Peyer's patch (tissue), 4 donors: ENCODE results near the gene STK32B. TPM values are rescaled to one million over a fixed set of nuclear protein-coding genes. Genes with fewer than 3 reads are reported as not detected.

Experiments used
- DNase-seq, 3 donors: peaks; one replicate each; pipeline ENCODE4 v3.0.0-alpha.2; 2017 to 2019
- H3K27ac ChIP-seq, 4 donors: fragments of 200-600 bp; sonication (generic); one replicate each; pipeline ENCODE4 v1.5.1; 2016 to 2019
- H3K27me3 ChIP-seq, 2 donors: fragments of 200-600 bp; sonication (generic); one replicate each; pipeline ENCODE4 v1.5.1; 2019
- H3K36me3 ChIP-seq, 3 donors: fragments of 200-600 bp; sonication (generic); one replicate each; pipeline ENCODE4 v1.5.1; 2016 to 2019
- H3K4me1 ChIP-seq, 4 donors: fragments of 200-600 bp; sonication (generic); one replicate each; pipeline ENCODE4 v1.5.1; 2016 to 2019
- H3K4me3 ChIP-seq, 4 donors: fragments of 200-600 bp; sonication (generic); 1 replicate in 3 of 4; 2 replicates in 1 of 4; pipeline ENCODE4 v1.5.1; 2016 to 2019; ENCODE audit warnings: mild to moderate bottlenecking in 1 of 4
- H3K9me3 ChIP-seq, 4 donors: fragments of 200-600 bp; sonication (generic); one replicate each; pipeline ENCODE4 v1.5.1; 2016 to 2019; ENCODE audit warnings: mild to moderate bottlenecking in 1 of 4
- POLR2A ChIP-seq, 2 donors: fragments of 450-650 bp; IDR thresholded peaks; one replicate each; pipeline ENCODE4 v1.5.1; 2017; ENCODE audit warnings: antibody characterized with exemption in 2 of 2, mild to moderate bottlenecking in 2 of 2, moderate library complexity in 2 of 2
- total RNA-seq, 4 donors: library from RNA; depleted of rRNA; stranded (reverse); fragments of >200 nt; gene quantifications; one replicate each; pipeline ENCODE4 v1.1.0, GENCODE V29; 2016
- TF ChIP-seq, protein P1 (sequence below), 6 experiments: fragments of 450-650 bp in 4 of 6; fragments of 200-600 bp in 2 of 6; sonication (generic) in 1 of 6; IDR thresholded peaks; one replicate each; pipeline ENCODE4 v1.5.1; 2017 to 2019; ENCODE audit warnings: antibody characterized with exemption in 6 of 6, mild to moderate bottlenecking in 3 of 6, moderate library complexity in 1 of 6

Gene STK32B
- total RNA-seq, 4 donors from 2014 or later = 0.35 to 3.3 (median 1.3) TPM

DNA sequence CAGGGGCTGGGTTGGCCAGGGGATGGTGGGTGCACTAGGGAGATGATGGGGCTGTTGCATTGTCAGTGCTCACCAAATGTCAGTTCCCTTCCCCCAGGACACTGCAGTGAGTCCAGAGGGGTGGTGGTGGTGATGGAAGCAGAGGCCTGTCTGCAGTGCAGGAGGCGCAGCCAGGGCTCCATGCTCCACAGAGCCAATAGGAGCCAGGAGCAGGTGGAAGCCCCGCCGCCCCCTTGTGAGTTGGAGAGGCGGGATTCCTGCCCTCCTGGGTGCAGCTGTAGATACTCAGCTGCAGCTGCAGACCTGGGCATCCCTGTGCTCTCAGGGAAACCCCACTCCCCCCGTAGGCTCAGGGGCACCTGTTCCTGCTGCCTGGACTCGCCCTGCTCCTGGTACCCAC lies 372.4 kb downstream of the STK32B start:
- Histone ChIP-seq H3K4me3 (no peak overlapping the region), H3K27ac (no peak overlapping the region), H3K36me3 (no peaks in the 10 kb centered on the region), H3K4me1 (no peaks in the 10 kb centered on the region), H3K9me3 (no peaks in the 10 kb centered on the region), H3K27me3 (no peaks in the 10 kb centered on the region)
- no peak for DNase-seq
- TF ChIP-seq, protein P1, sequence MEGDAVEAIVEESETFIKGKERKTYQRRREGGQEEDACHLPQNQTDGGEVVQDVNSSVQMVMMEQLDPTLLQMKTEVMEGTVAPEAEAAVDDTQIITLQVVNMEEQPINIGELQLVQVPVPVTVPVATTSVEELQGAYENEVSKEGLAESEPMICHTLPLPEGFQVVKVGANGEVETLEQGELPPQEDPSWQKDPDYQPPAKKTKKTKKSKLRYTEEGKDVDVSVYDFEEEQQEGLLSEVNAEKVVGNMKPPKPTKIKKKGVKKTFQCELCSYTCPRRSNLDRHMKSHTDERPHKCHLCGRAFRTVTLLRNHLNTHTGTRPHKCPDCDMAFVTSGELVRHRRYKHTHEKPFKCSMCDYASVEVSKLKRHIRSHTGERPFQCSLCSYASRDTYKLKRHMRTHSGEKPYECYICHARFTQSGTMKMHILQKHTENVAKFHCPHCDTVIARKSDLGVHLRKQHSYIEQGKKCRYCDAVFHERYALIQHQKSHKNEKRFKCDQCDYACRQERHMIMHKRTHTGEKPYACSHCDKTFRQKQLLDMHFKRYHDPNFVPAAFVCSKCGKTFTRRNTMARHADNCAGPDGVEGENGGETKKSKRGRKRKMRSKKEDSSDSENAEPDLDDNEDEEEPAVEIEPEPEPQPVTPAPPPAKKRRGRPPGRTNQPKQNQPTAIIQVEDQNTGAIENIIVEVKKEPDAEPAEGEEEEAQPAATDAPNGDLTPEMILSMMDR (IDR thresholded peaks at IDR 0.05) = no peak
- no peak for TF ChIP-seq POLR2A (IDR thresholded peaks at IDR 0.05)

DNA sequence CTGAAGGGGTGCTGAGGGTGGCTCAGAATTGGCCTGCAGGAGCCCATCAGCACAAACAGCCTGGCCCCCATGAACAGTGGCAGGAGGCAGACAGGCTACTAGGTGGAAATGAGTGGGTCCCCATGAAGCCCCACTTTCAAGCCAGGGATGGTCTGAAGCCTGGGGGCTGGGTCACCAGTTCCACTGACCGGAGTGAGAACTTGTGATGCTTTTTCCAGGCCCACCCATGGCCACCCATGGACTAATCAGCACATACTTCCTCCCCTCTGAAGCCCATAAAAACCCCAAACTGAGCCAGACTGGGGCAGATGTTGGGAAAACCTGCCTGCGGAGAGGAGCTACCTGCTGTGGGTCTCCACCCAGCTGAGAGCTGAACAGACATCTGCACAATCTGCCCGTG lies 372.9 kb downstream of the STK32B start:
- no peaks in the 10 kb centered on the region for H3K27me3 ChIP-seq
- H3K4me3 ChIP-seq = no peak overlapping the region
- H3K27ac ChIP-seq = no peak overlapping the region
- DNase-seq = no peak
- H3K4me1 ChIP-seq = no peaks in the 10 kb centered on the region
- H3K9me3 ChIP-seq = no peaks in the 10 kb centered on the region
- TF ChIP-seq POLR2A (IDR thresholded peaks at IDR 0.05) = no peak
- TF ChIP-seq, protein P1 (IDR thresholded peaks at IDR 0.05) = no peak
- H3K36me3 ChIP-seq = no peaks in the 10 kb centered on the region

DNA sequence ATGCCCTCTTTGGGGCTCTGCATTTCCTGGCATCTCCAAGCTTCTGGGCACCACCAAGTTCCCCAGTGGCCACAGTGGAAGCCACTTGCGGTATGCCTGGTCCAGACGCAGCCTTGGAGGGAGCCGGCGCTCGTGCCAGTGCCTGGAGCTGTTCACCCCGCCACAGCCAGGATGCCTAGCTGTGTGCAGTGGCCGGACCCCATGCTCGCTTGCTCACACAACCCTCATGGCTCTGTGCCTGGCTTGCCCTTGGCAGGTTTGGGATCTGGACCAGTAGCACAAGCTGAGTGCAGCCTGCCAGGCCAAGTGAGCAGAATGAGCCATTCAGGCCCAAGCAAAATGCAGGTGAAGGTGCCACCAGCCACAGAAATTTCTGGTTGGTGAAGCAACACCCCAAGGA lies 373.6 kb downstream of the STK32B start:
- Histone ChIP-seq H3K4me3 (no peak overlapping the region), H3K4me1 (no peaks in the 10 kb centered on the region), H3K27me3 (no peaks in the 10 kb centered on the region)

DNA sequence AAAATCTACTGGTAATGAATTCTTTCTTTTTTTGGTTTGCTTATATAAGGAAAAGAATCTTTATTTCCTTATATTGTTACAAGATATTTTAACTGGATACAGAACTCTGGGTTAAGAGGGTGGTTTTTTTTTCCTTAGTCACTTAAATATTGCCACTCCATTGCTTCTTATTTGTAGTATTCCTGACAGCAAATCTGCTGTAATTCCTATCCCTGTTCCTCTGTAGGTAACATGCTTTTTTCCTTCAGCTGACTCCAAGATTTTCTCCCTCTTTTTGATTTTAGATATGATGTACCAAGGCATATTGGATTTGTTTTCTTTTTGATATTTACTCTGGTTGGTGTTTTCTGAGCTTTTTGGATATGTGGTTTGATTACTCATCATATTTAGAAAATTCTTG lies 378.5 kb downstream of the STK32B start:
- Histone ChIP-seq H3K4me3 (no peak overlapping the region), H3K4me1 (no peaks in the 10 kb centered on the region), H3K27ac (no peak overlapping the region), H3K27me3 (no peaks in the 10 kb centered on the region), H3K9me3 (no peaks in the 10 kb centered on the region), H3K36me3 (no peaks in the 10 kb centered on the region)
- no peak for DNase-seq
- TF ChIP-seq POLR2A (IDR thresholded peaks at IDR 0.05) = no peak
- TF ChIP-seq, protein P1 (IDR thresholded peaks at IDR 0.05) = no peak

More for the DNA sequence above, 373.6 kb downstream of the STK32B start:
- no peak for TF ChIP-seq POLR2A (IDR thresholded peaks at IDR 0.05)
- TF ChIP-seq, protein P1 (IDR thresholded peaks at IDR 0.05) = no peak
- no peaks in the 10 kb centered on the region for H3K36me3 ChIP-seq
- no peak for DNase-seq
- H3K9me3 ChIP-seq = no peaks in the 10 kb centered on the region
- H3K27ac ChIP-seq = no peak overlapping the region

DNA sequence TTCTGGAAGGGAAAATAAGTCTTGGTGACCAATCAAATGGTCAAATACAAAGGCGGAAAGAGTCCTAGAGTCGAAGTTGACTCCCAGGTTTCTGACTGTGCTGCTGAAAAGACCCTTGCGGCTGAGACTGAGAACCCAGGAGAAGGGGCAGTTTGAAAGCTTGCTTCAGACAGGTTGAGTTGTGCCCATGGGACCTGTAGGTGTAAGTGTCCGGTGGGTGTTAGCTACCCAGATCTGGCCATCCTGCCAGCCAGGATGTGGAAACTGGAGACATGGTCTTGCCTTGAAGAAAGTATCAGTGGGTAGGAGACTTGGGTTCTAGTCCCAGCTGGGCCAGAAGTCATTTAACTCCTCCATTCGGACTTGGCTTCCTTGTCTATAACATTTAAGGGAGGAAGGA lies 381.9 kb downstream of the STK32B start:
- Histone ChIP-seq H3K27me3 (no peaks in the 10 kb centered on the region), H3K4me3 (no peak overlapping the region), H3K9me3 (no peaks in the 10 kb centered on the region), H3K4me1 (no peaks in the 10 kb centered on the region), H3K27ac (no peak overlapping the region), H3K36me3 (no peaks in the 10 kb centered on the region)
- DNase-seq = no peak
- TF ChIP-seq POLR2A (IDR thresholded peaks at IDR 0.05) = no peak

DNA sequence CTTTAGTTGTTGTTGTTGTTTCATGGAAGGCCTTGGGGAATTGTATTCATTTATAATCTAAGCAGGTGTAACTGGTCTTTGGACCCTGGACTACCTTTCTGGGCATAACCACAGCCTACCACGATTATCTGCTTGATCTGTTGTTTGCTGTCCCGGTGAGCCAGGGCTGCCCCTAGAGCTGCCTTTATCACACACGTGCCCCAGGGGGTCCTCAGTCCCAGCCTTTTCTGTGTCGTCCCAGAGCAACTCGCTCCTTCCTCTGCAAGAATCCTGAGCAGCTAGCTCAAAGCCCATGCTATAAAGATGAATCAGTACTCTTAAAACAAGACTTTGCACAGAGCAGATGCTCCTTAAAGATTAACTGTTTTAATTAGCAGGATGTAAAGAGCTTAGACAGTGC lies 383.9 kb downstream of the STK32B start:
- H3K27ac ChIP-seq = no peak overlapping the region
- no peak for DNase-seq
- no peaks in the 10 kb centered on the region for H3K27me3 ChIP-seq
- no peaks in the 10 kb centered on the region for H3K4me1 ChIP-seq
- TF ChIP-seq, protein P1 (IDR thresholded peaks at IDR 0.05) = no peak
- TF ChIP-seq POLR2A (IDR thresholded peaks at IDR 0.05) = no peak
- no peaks in the 10 kb centered on the region for H3K36me3 ChIP-seq
- no peaks in the 10 kb centered on the region for H3K9me3 ChIP-seq
- H3K4me3 ChIP-seq = no peak overlapping the region
